ENCODE measurements around the gene CHRND.

Gene CHRND

GRCh38 chr2:232576995-232577394 is 51.0 kb downstream of the CHRND start:
- DNase-seq, result no peak

GRCh38 chr2:232577841-232578240 is 51.9 kb downstream of the CHRND start:
- DNase-seq, result no peak

GRCh38 chr2:232578626-232579025 is 52.7 kb downstream of the CHRND start:
- DNase-seq, result no peak

- no peak for DNase-seq
These were observed 54.7 kb downstream of the CHRND start for GRCh38 chr2:232580648-232580981.

GRCh38 chr2:232581725-232582124 is 55.8 kb downstream of the CHRND start:
- no peak for DNase-seq

- no peak for DNase-seq
These were observed 58.3 kb downstream of the CHRND start for GRCh38 chr2:232584238-232584637.
